ENCODE data around the gene NSL1. TPM values are rescaled to one million over a fixed set of nuclear protein-coding genes. Genes with fewer than 3 reads are reported as not detected.

The NSL1 gene
- total and polyA plus RNA-seq, 2 experiments from 2014 or later: 30.7 to 32.0 TPM

- H3K36me3 ChIP-seq (ENCODE audit: low read depth): no peaks in the 10 kb centered on the region
- no peaks in the 10 kb centered on the region for H3K79me2 ChIP-seq (ENCODE audit: insufficient read depth)
Measured at GRCh38 chr1:212686069-212686468, 105.5 kb downstream of the NSL1 start.

GRCh38 chr1:212685429-212685828, 106.1 kb downstream of the NSL1 start:
- Histone ChIP-seq H3K4me3 (no peak overlapping the region), H3K9ac (no peak overlapping the region), H3K36me3 (ENCODE audit: low read depth) (no peaks in the 10 kb centered on the region), H3K27ac (no peak overlapping the region), H3K9me2 (ENCODE audit: insufficient read depth) (no peaks in the 10 kb centered on the region), H4K20me1 (ENCODE audit: insufficient read depth) (no peaks in the 10 kb centered on the region), H3K4me1 (ENCODE audit: insufficient read depth) (no peaks in the 10 kb centered on the region), H3K27me3 (replicated peaks; ENCODE audit: insufficient read depth) (no peaks in the 10 kb centered on the region), H3K4me2 (ENCODE audit: unreplicated experiment) (no peak overlapping the region), H3F3A (ENCODE audit: insufficient read depth) (no peaks in the 10 kb centered on the region), H2AFZ (no peak overlapping the region), H3K79me2 (ENCODE audit: insufficient read depth) (no peaks in the 10 kb centered on the region), H3K9me3 (ENCODE audit: low read depth) (no peaks in the 10 kb centered on the region)
- in situ Hi-C loops (cut with MboI): no loop called here
- WGBS, 2 experiments (ENCODE audit: low coverage in 1 of 2, low lambda C conversion rate in 2 of 2, missing lambda C conversion rate in 2 of 2): 63 to 66% methylated on average over 2 of the region's 2 CpGs
- no peak for TF ChIP-seq EZH2phosphoT487 (IDR thresholded peaks at IDR 0.05; ENCODE audit: insufficient read depth, low read depth)
- no peak for TF ChIP-seq EZH2 (IDR thresholded peaks at IDR 0.05; ENCODE audit: insufficient read depth, poor library complexity, severe bottlenecking)
- DNase-seq: no peak

More at GRCh38 chr1:212686069-212686468, 105.5 kb downstream of the NSL1 start:
- 59 to 60% methylated on average over 3 of the region's 3 CpGs for WGBS, 2 experiments (ENCODE audit: low coverage in 1 of 2, low lambda C conversion rate in 2 of 2, missing lambda C conversion rate in 2 of 2)
- no peaks in the 10 kb centered on the region for H3K9me2 ChIP-seq (ENCODE audit: insufficient read depth)
- H3F3A ChIP-seq (ENCODE audit: insufficient read depth): no peaks in the 10 kb centered on the region
- no peaks in the 10 kb centered on the region for H4K20me1 ChIP-seq (ENCODE audit: insufficient read depth)
- TF ChIP-seq EZH2phosphoT487 (IDR thresholded peaks at IDR 0.05; ENCODE audit: insufficient read depth, low read depth): no peak
- no peak for TF ChIP-seq EZH2 (IDR thresholded peaks at IDR 0.05; ENCODE audit: insufficient read depth, poor library complexity, severe bottlenecking)
- H3K4me1 ChIP-seq (ENCODE audit: insufficient read depth): no peaks in the 10 kb centered on the region
- H3K27ac ChIP-seq: no peak overlapping the region
- H3K9ac ChIP-seq: no peak overlapping the region
- no peaks in the 10 kb centered on the region for H3K27me3 ChIP-seq (replicated peaks; ENCODE audit: insufficient read depth)
- in situ Hi-C loops (cut with MboI): no loop called here
- H2AFZ ChIP-seq: no peak overlapping the region
- DNase-seq: no peak
- H3K9me3 ChIP-seq (ENCODE audit: low read depth): no peaks in the 10 kb centered on the region
- no peak overlapping the region for H3K4me2 ChIP-seq (ENCODE audit: unreplicated experiment)
- no peak overlapping the region for H3K4me3 ChIP-seq

GRCh38 chr1:212684521-212685090, 107.0 kb downstream of the NSL1 start:
- Histone ChIP-seq H2AFZ (no peak overlapping the region), H3K4me2 (ENCODE audit: unreplicated experiment) (no peak overlapping the region), H4K20me1 (ENCODE audit: insufficient read depth) (no peaks in the 10 kb centered on the region), H3K27me3 (replicated peaks; ENCODE audit: insufficient read depth) (no peaks in the 10 kb centered on the region), H3K27ac (no peak overlapping the region), H3K4me3 (no peak overlapping the region), H3K36me3 (ENCODE audit: low read depth) (no peaks in the 10 kb centered on the region), H3K9me3 (ENCODE audit: low read depth) (no peaks in the 10 kb centered on the region), H3K79me2 (ENCODE audit: insufficient read depth) (no peaks in the 10 kb centered on the region), H3K4me1 (ENCODE audit: insufficient read depth) (no peaks in the 10 kb centered on the region), H3K9me2 (ENCODE audit: insufficient read depth) (no peaks in the 10 kb centered on the region), H3F3A (ENCODE audit: insufficient read depth) (no peaks in the 10 kb centered on the region), H3K9ac (no peak overlapping the region)
- 81 to 83% methylated on average over 11 of the region's 11 CpGs for WGBS, 2 experiments (ENCODE audit: low coverage in 1 of 2, low lambda C conversion rate in 2 of 2, missing lambda C conversion rate in 2 of 2)
- in situ Hi-C loops (cut with MboI): no loop called here
- no peak for TF ChIP-seq EZH2 (IDR thresholded peaks at IDR 0.05; ENCODE audit: insufficient read depth, poor library complexity, severe bottlenecking)
- DNase-seq: no peak

- H3K4me2 ChIP-seq (ENCODE audit: unreplicated experiment): no peak overlapping the region
- no peaks in the 10 kb centered on the region for H3K9me3 ChIP-seq (ENCODE audit: low read depth)
- 75 to 79% methylated on average over 6 of the region's 6 CpGs for WGBS, 2 experiments (ENCODE audit: low coverage in 1 of 2, low lambda C conversion rate in 2 of 2, missing lambda C conversion rate in 2 of 2)
- in situ Hi-C loops (cut with MboI): no loop called here
- TF ChIP-seq EZH2 (IDR thresholded peaks at IDR 0.05; ENCODE audit: insufficient read depth, poor library complexity, severe bottlenecking) (no peak), EZH2phosphoT487 (IDR thresholded peaks at IDR 0.05; ENCODE audit: insufficient read depth, low read depth) (no peak)
- H3K4me3 ChIP-seq: no peak overlapping the region
- no peaks in the 10 kb centered on the region for H3F3A ChIP-seq (ENCODE audit: insufficient read depth)
- no peaks in the 10 kb centered on the region for H3K27me3 ChIP-seq (replicated peaks; ENCODE audit: insufficient read depth)
- H2AFZ ChIP-seq: no peak overlapping the region
- H3K9ac ChIP-seq: no peak overlapping the region
- no peak overlapping the region for H3K27ac ChIP-seq
- no peaks in the 10 kb centered on the region for H3K4me1 ChIP-seq (ENCODE audit: insufficient read depth)
- no peak for DNase-seq
- H4K20me1 ChIP-seq (ENCODE audit: insufficient read depth): no peaks in the 10 kb centered on the region
- no peaks in the 10 kb centered on the region for H3K79me2 ChIP-seq (ENCODE audit: insufficient read depth)
- no peaks in the 10 kb centered on the region for H3K36me3 ChIP-seq (ENCODE audit: low read depth)
- no peaks in the 10 kb centered on the region for H3K9me2 ChIP-seq (ENCODE audit: insufficient read depth)
Measured at GRCh38 chr1:212684076-212684475, 107.5 kb downstream of the NSL1 start.

- no peak overlapping the region for H2AFZ ChIP-seq
- 90 to 91% methylated on average over 7 of the region's 7 CpGs for WGBS, 2 experiments (ENCODE audit: low coverage in 1 of 2, low lambda C conversion rate in 2 of 2, missing lambda C conversion rate in 2 of 2)
- H3K9me2 ChIP-seq (ENCODE audit: insufficient read depth): no peaks in the 10 kb centered on the region
- no peak overlapping the region for H3K4me3 ChIP-seq
- H3K27ac ChIP-seq: no peak overlapping the region
- H3K4me2 ChIP-seq (ENCODE audit: unreplicated experiment): no peak overlapping the region
- H3F3A ChIP-seq (ENCODE audit: insufficient read depth): no peaks in the 10 kb centered on the region
- no peaks in the 10 kb centered on the region for H3K27me3 ChIP-seq (replicated peaks; ENCODE audit: insufficient read depth)
- no peaks in the 10 kb centered on the region for H3K36me3 ChIP-seq (ENCODE audit: low read depth)
- no peak for TF ChIP-seq EZH2phosphoT487 (IDR thresholded peaks at IDR 0.05; ENCODE audit: insufficient read depth, low read depth)
- no peak for TF ChIP-seq EZH2 (IDR thresholded peaks at IDR 0.05; ENCODE audit: insufficient read depth, poor library complexity, severe bottlenecking)
- H4K20me1 ChIP-seq (ENCODE audit: insufficient read depth): no peaks in the 10 kb centered on the region
- DNase-seq: no peak
- H3K9ac ChIP-seq: no peak overlapping the region
- in situ Hi-C loops (cut with MboI): no loop called here
- no peaks in the 10 kb centered on the region for H3K4me1 ChIP-seq (ENCODE audit: insufficient read depth)
- H3K79me2 ChIP-seq (ENCODE audit: insufficient read depth): no peaks in the 10 kb centered on the region
- H3K9me3 ChIP-seq (ENCODE audit: low read depth): no peaks in the 10 kb centered on the region
Measured at GRCh38 chr1:212683357-212683722, 108.2 kb downstream of the NSL1 start.

All from GM23248 (cell line).